ENCODE measurements around the gene NANS. TPM values are rescaled to one million over a fixed set of nuclear protein-coding genes. Genes with fewer than 3 reads are reported as not detected.
"Not testable (repeated sequence)": the region's sequence is repeated elsewhere in the genome, so short reads cannot be mapped to it uniquely, and the experiment has no call there.

NANS gene
- total RNA-seq, 1 donor from 2014 or later, result 39.5 TPM

DNA sequence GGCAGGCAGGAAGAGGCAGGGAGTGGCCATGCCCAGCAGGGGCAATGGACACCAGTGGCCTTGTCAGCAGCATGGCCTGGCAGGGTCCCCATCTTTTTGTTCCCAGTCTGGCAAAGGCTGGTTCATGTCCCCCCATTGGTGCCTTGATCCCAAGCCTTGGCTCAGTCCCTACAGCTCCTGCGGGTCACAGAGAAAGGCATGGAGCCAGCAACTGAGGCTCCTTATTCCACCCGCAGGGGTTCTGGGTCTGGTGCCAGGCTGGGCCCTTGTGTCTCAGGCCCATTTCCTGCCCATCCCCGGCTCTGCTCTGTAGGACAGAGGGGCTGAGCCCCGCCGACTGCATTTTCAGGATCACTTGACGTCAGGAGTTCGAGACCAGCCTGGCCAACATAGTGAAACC lies 48.5 kb downstream of the NANS start:
- H3K27ac Mint-ChIP-seq, result no peak overlapping the region
- H3K36me3 Mint-ChIP-seq, result peaks cover 22% of the 10 kb centered on the region
- H3K9me3 Mint-ChIP-seq, result peaks cover 5% of the 10 kb centered on the region
- no peaks in the 10 kb centered on the region for H3K27me3 Mint-ChIP-seq (ENCODE audit: low read depth)
- H3K4me3 Mint-ChIP-seq, result no peak overlapping the region
- TF ChIP-seq, protein P1, sequence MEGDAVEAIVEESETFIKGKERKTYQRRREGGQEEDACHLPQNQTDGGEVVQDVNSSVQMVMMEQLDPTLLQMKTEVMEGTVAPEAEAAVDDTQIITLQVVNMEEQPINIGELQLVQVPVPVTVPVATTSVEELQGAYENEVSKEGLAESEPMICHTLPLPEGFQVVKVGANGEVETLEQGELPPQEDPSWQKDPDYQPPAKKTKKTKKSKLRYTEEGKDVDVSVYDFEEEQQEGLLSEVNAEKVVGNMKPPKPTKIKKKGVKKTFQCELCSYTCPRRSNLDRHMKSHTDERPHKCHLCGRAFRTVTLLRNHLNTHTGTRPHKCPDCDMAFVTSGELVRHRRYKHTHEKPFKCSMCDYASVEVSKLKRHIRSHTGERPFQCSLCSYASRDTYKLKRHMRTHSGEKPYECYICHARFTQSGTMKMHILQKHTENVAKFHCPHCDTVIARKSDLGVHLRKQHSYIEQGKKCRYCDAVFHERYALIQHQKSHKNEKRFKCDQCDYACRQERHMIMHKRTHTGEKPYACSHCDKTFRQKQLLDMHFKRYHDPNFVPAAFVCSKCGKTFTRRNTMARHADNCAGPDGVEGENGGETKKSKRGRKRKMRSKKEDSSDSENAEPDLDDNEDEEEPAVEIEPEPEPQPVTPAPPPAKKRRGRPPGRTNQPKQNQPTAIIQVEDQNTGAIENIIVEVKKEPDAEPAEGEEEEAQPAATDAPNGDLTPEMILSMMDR (IDR thresholded peaks at IDR 0.05; ENCODE audit: unreplicated experiment), result no peak
- DNase-seq (ENCODE audit: low spot score in 2 of 2, unreplicated experiment in 2 of 2), result no peak
- H3K4me1 Mint-ChIP-seq, result peaks cover 14% of the 10 kb centered on the region

DNA sequence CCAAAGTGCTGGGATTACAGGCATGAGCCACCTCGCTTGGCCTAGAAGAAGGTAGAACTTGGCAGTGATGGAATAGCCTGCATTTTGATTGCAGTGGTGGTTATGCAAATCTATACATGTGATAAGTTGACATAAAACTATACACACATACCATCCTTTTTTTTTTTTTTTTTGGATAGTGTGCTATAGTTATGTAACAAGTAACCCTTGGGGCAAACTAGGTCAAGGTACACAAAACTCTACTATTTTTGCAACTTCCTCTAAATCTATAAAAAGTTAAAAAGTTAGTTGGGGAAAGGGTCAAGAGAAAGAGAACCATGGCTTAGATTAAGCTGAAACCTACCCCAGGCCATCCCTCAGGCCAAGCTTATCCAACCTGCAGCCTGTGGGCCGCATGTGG lies 51.4 kb downstream of the NANS start:
- no peak overlapping the region for H3K4me3 Mint-ChIP-seq
- TF ChIP-seq, protein P1 (IDR thresholded peaks at IDR 0.05; ENCODE audit: unreplicated experiment), result no peak
- no peak overlapping the region for H3K27ac Mint-ChIP-seq
- no peaks in the 10 kb centered on the region for H3K4me1 Mint-ChIP-seq
- H3K36me3 Mint-ChIP-seq, result peaks cover 22% of the 10 kb centered on the region
- peaks cover 5% of the 10 kb centered on the region for H3K9me3 Mint-ChIP-seq
- DNase-seq (ENCODE audit: low spot score in 2 of 2, unreplicated experiment in 2 of 2), result no peak
- no peaks in the 10 kb centered on the region for H3K27me3 Mint-ChIP-seq (ENCODE audit: low read depth)

DNA sequence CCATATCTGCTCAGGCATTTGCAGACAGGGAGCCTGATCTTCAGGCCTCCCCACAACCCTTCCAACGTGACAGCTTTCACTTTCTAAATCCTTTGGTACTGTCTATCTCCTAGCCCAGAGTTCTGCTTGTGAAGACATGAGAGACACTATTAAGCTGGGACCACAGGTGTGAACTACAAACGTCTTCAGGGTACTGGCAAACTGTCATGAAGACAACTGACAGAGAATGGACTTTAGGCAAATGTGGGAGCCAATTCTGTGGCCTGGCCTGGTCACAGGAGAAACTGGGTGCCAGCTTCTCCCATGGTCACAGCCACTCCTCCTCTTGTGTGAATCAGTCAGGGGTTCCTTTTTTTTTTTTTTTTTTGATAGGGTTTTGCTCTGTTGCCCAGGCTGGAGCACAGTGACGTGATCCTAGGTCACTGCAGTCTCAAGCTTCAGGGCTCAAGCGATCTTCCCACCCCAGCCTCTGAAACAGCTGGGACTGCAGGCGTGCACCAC lies 52.0 kb downstream of the NANS start:
- no peak for DNase-seq (ENCODE audit: low spot score in 2 of 2, unreplicated experiment in 2 of 2)
- no peak overlapping the region for H3K4me3 Mint-ChIP-seq
- peaks cover 22% of the 10 kb centered on the region for H3K36me3 Mint-ChIP-seq
- H3K9me3 Mint-ChIP-seq, result peaks cover 5% of the 10 kb centered on the region
- no peaks in the 10 kb centered on the region for H3K27me3 Mint-ChIP-seq (ENCODE audit: low read depth)
- TF ChIP-seq, protein P1 (IDR thresholded peaks at IDR 0.05; ENCODE audit: unreplicated experiment), result no peak
- no peaks in the 10 kb centered on the region for H3K4me1 Mint-ChIP-seq
- no peak overlapping the region for H3K27ac Mint-ChIP-seq

DNA sequence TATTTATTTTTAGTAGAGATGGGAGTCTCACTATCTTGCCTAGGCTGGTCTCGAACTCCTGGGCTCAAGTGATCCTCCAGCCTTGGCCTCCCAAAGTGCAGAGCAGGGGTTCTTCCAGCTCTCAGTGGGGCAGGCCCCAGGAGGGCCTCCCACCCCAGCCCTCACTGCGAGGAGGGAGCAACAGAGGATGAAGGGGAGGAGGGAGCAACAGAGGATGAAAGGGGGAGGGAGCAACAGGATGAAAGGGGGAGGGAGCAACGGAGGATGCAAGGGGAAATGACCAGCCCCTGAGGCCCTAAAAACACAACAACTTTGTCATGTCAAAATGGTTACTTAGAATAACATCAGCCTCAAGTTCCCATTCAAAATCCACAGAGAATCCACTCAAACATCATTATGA lies 52.5 kb downstream of the NANS start:
- Mint-ChIP-seq H3K27me3 (ENCODE audit: low read depth) (no peaks in the 10 kb centered on the region), H3K27ac (no peak overlapping the region), H3K4me3 (no peak overlapping the region), H3K4me1 (no peaks in the 10 kb centered on the region), H3K9me3 (peaks cover 5% of the 10 kb centered on the region), H3K36me3 (peaks cover 22% of the 10 kb centered on the region)
- no peak for DNase-seq (ENCODE audit: low spot score in 2 of 2, unreplicated experiment in 2 of 2)
- TF ChIP-seq, protein P1 (IDR thresholded peaks at IDR 0.05; ENCODE audit: unreplicated experiment), result no peak

DNA sequence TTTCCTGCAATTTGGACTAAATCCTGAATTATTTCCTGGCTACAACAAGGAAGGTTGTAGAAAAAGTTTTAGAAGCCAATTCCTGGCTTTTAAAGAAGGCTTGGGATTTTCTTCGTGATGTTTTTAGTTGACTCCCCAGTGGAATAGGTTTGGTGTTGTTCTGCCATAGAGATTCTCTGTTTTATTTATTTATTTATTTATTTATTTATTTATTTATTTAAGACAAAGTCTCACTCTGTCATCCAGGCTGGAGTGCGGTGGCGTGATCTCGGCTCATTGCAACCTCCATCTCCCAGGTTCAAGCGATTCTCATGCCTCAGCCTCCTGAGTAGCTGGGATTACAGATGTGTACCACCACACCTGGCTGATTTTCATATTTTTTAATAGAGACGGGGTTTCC lies 60.6 kb downstream of the NANS start:
- not testable (repeated sequence) for H3K27me3 Mint-ChIP-seq (ENCODE audit: low read depth); H3K9me3 Mint-ChIP-seq; DNase-seq (ENCODE audit: low spot score in 2 of 2, unreplicated experiment in 2 of 2); H3K4me3 Mint-ChIP-seq; H3K27ac Mint-ChIP-seq; H3K36me3 Mint-ChIP-seq
- H3K4me1 Mint-ChIP-seq, result peaks cover 15% of the 10 kb centered on the region

DNA sequence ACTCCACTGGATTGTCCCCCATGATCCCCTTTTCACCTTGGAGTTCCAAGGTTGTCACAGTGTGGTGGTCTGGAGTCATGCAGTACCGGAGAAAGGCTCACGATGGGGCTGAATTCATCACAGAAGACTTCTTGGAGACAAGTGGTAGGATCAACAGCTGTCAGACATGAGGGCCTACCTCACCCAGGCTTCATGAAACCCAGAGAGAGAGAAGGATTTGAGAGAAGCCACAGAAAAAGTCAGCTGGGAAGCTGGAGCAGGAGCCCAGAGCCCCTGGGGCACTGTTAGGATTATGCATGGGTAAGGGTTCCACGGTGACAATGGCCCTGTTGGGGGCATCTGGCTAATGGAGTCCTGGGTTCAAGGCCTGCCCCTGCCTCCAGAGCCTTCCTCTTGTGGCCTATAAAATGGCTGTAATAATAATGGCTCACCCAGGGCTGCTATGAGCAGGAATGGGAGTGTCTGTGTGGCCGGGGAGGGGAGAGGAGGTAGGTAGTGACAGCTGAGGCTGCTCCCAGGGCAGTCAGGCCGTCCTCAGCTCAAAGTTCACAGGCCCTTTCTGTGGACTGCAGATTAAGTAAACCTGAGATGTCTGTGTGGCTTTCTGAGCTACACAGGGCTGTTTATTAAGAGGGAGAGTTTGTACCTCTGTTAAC lies 61.6 kb downstream of the NANS start:
- no peaks in the 10 kb centered on the region for H3K36me3 Mint-ChIP-seq

More for the DNA sequence above, 61.6 kb downstream of the NANS start:
- Mint-ChIP-seq H3K9me3 (no peaks in the 10 kb centered on the region), H3K4me1 (peaks cover 15% of the 10 kb centered on the region), H3K27me3 (ENCODE audit: low read depth) (no peaks in the 10 kb centered on the region), H3K27ac (no peak overlapping the region), H3K4me3 (peak overlapping the region; percentile 64)
- DNase-seq (ENCODE audit: low spot score in 2 of 2, unreplicated experiment in 2 of 2), result no peak
- TF ChIP-seq, protein P1 (IDR thresholded peaks at IDR 0.05; ENCODE audit: unreplicated experiment), result no peak

All from mesothelial cell of epicardium (in vitro differentiated cells).